Choroid plexus epithelial cell (primary cell): ENCODE results near the gene LNX2.

Experiments used
- DNase-seq: peaks from one replicate; pipeline ENCODE4 v3.0.0-alpha.2; 2010; ENCODE audit warnings: low read depth
- H3K4me3 ChIP-seq: 2 replicates; pipeline ENCODE4 v1.5.1; 2011; ENCODE audit warnings: low read depth, mild to moderate bottlenecking, control low read depth, low read length, moderate library complexity
- CTCF ChIP-seq: conservative IDR thresholded peaks from 2 replicates; pipeline ENCODE4 v1.5.1; 2011; ENCODE audit warnings: low read depth, mild to moderate bottlenecking, control low read depth, inconsistent platforms, low read length, moderate library complexity

LNX2 gene

GRCh38 chr13:27534981-27535380, 85.3 kb downstream of the LNX2 start:
- TF ChIP-seq CTCF, result no peak
- no peak overlapping the region for H3K4me3 ChIP-seq
- DNase-seq, result no peak

- no peak overlapping the region for H3K4me3 ChIP-seq
- DNase-seq, result no peak
- no peak for TF ChIP-seq CTCF
These were observed 86.0 kb downstream of the LNX2 start for GRCh38 chr13:27534108-27534980.

- peak; percentile 86 for DNase-seq
- H3K4me3 ChIP-seq, result peak overlapping the region; percentile 24
- peak; percentile 99 for TF ChIP-seq CTCF
These were observed 87.1 kb downstream of the LNX2 start for GRCh38 chr13:27533155-27533643.

- no peak overlapping the region for H3K4me3 ChIP-seq
- no peak for DNase-seq
- TF ChIP-seq CTCF, result no peak
These were observed 91.4 kb downstream of the LNX2 start for GRCh38 chr13:27528908-27529307.

- no peak overlapping the region for H3K4me3 ChIP-seq
- DNase-seq, result no peak
- TF ChIP-seq CTCF, result no peak
These were observed 93.8 kb downstream of the LNX2 start for GRCh38 chr13:27526516-27526915.

- no peak for TF ChIP-seq CTCF
- H3K4me3 ChIP-seq, result no peak overlapping the region
- DNase-seq, result no peak
These were observed 95.1 kb downstream of the LNX2 start for GRCh38 chr13:27524981-27525975.
